Nephron (organoid): Measurements from ENCODE around the gene SNAPC5.
A peak's percentile ranks its signal among the peaks of the same experiment; 100 is the strongest.

Source experiments
- H3K27ac Mint-ChIP-seq, 3 experiments: 2 replicates each; pipeline ENCODE4 v1.8.0; 2020; ENCODE audit warnings: mixed read lengths in 3 of 3, mild to moderate bottlenecking in 2 of 3, moderate library complexity in 1 of 3
- H3K27me3 Mint-ChIP-seq: 2 replicates; pipeline ENCODE4 v1.8.0; 2021; ENCODE audit warnings: low read depth, mild to moderate bottlenecking, moderate library complexity, mixed read lengths
- H3K36me3 Mint-ChIP-seq: 2 replicates; pipeline ENCODE4 v1.8.0; 2020; ENCODE audit warnings: low read depth, mixed read lengths
- H3K4me1 Mint-ChIP-seq: 2 replicates; pipeline ENCODE4 v1.8.0; 2020; ENCODE audit warnings: mixed read lengths
- H3K4me3 Mint-ChIP-seq, 3 experiments: 2 replicates each; pipeline ENCODE4 v1.8.0; 2020; ENCODE audit warnings: mild to moderate bottlenecking in 3 of 3, mixed read lengths in 3 of 3, moderate library complexity in 2 of 3
- H3K9me3 Mint-ChIP-seq: 2 replicates; pipeline ENCODE4 v1.8.0; 2020; ENCODE audit warnings: mixed read lengths
- TF ChIP-seq, protein P1 (sequence below), 3 experiments: fragments of 200-600 bp; sonication (generic); IDR thresholded peaks; one replicate each; pipeline ENCODE4 v1.5.0; 2021; ENCODE audit warnings: antibody characterized with exemption in 3 of 3; ENCODE audit not compliant: unreplicated experiment in 3 of 3

The SNAPC5 gene

DNA sequence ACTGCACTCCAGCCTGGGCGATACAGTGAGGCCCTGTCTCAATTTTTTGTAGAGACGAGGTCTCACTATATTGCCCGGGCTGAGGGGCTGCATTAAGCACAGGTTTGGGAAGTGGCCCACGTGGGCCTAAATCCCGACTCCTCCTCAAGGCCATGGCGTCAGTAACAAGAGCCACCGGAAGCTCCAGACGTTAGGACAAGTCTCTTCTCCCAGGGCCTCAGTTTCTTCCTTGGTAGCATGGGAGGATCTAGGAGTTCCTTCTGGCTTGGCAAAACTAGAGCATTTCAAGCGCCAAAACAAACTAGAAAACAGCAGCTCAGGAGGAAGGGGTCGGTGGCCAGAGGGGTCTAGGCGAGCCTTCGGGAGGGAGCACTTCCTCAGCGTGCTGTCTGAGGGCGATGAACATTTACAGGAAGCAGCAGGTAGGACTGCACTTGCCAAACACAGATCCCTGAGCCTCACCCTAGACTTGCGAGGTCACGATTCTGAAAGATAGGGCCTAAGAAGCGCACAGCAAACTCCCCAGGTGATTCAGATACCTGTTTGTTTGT is 536 bp downstream of the SNAPC5 start:
- TF ChIP-seq, protein P1, sequence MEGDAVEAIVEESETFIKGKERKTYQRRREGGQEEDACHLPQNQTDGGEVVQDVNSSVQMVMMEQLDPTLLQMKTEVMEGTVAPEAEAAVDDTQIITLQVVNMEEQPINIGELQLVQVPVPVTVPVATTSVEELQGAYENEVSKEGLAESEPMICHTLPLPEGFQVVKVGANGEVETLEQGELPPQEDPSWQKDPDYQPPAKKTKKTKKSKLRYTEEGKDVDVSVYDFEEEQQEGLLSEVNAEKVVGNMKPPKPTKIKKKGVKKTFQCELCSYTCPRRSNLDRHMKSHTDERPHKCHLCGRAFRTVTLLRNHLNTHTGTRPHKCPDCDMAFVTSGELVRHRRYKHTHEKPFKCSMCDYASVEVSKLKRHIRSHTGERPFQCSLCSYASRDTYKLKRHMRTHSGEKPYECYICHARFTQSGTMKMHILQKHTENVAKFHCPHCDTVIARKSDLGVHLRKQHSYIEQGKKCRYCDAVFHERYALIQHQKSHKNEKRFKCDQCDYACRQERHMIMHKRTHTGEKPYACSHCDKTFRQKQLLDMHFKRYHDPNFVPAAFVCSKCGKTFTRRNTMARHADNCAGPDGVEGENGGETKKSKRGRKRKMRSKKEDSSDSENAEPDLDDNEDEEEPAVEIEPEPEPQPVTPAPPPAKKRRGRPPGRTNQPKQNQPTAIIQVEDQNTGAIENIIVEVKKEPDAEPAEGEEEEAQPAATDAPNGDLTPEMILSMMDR (IDR thresholded peaks at IDR 0.05; ENCODE audit: unreplicated experiment in 3 of 3) = no peak
- Mint-ChIP-seq H3K9me3 (no peaks in the 10 kb centered on the region), H3K27ac (peak overlapping the region; percentile 62 to 87 (median 72)), H3K27me3 (no peaks in the 10 kb centered on the region), H3K4me3 (peak overlapping the region; percentile 93 to 95 (median 95)), H3K36me3 (peaks cover 67% of the 10 kb centered on the region), H3K4me1 (peaks cover 16% of the 10 kb centered on the region)

DNA sequence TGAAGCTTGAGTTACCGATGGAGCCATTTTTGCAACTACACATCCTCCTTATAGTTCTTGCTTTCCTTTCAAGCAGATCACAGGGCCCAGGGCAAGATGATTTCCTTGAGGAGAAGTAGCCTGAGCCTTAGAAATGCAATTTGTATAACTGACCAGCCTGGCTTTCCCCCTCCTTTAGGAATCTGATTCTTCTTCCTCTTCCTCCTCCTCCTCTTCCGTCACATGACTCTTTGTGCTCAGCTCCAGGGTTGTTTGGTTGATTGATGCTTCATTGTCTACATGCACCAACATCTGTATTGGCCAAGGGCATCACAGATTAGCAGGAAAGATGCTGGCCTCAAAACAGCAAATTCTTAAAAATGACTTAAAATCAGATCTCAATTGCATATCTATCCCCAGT is 3.3 kb downstream of the SNAPC5 start:
- Mint-ChIP-seq H3K27ac (no peak overlapping the region), H3K36me3 (peaks cover 49% of the 10 kb centered on the region), H3K27me3 (no peaks in the 10 kb centered on the region), H3K9me3 (no peaks in the 10 kb centered on the region), H3K4me3 (peak overlapping the region in 1 of 3 experiments; percentile 30), H3K4me1 (peaks cover 11% of the 10 kb centered on the region)
- TF ChIP-seq, protein P1 (IDR thresholded peaks at IDR 0.05; ENCODE audit: unreplicated experiment in 3 of 3) = no peak

DNA sequence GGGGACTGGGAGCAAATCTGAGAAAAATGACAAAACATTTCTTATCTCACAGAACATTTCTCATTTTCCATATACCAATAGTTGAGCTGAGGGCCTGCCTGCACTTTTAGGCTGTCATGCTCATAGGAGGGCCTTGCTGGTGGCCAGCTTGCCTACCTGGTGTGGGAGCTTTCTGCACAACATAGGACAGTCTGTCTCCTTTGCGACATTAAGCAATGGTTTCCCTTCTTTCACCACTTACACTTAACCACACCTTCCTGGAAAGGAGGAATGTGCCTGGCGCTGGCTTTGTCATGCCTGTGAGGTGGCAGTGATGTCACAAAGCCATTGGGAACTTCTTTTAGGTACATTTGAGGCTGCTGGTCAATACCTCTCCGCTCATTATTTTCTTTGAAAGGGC is 5.7 kb downstream of the SNAPC5 start:
- Mint-ChIP-seq H3K9me3 (no peaks in the 10 kb centered on the region), H3K36me3 (peaks cover 49% of the 10 kb centered on the region), H3K4me3 (no peak overlapping the region), H3K4me1 (peaks cover 4% of the 10 kb centered on the region), H3K27me3 (no peaks in the 10 kb centered on the region), H3K27ac (no peak overlapping the region)
- TF ChIP-seq, protein P1 (IDR thresholded peaks at IDR 0.05; ENCODE audit: unreplicated experiment in 3 of 3) = no peak

DNA sequence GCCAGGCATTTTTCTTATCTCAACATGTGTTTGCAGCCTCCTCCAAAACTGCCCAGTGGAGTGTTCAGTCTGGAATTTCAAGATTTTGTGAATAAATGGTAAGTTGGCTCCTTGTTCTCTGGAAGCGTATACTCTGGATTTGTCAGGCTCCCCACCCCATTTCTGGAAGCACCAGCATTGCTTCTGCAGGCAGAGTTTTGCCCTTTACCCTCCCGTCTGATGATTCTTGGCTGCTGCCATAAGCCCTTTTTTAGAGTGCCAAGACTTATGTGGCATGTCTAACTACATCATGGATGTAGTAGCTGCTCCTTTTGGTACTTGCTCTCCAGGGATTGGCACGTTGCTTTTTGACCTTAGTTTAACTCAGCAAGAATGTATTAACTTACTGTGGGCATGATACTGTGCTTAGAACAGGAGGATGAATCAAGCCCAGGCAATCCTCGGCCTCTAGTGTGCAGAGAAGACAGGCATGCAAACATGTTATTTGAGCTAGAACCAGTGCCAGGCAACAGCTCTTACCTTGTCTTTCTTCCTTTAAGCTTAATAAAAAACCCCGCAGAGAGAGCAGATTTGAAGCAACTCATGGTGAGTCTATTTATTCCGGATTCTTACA is 8.3 kb downstream of the SNAPC5 start:
- H3K9me3 Mint-ChIP-seq = no peaks in the 10 kb centered on the region
- H3K4me3 Mint-ChIP-seq = no peak overlapping the region
- H3K27ac Mint-ChIP-seq = no peak overlapping the region
- TF ChIP-seq, protein P1 (IDR thresholded peaks at IDR 0.05; ENCODE audit: unreplicated experiment in 3 of 3) = no peak
- peaks cover 38% of the 10 kb centered on the region for H3K36me3 Mint-ChIP-seq
- H3K4me1 Mint-ChIP-seq = no peaks in the 10 kb centered on the region
- no peaks in the 10 kb centered on the region for H3K27me3 Mint-ChIP-seq

DNA sequence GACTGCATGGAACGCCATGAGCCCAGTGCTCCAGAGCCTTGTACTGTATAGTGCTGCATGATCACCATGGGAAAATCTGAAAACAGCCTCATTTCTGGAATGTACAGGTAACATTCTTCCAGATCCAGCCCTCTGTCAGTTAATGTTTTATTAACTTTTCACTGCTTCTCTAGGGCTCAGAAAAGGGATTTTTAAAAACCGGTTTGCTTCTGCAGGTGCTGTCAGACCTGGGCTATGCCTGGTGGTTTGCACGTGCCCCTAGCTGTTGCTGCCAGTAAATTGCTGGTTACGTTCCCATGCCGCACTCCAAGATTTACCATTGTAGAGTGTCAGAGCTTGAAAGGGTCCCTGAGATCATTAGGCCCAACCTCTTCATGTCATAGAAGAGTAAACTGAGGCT is 9.0 kb downstream of the SNAPC5 start:
- Mint-ChIP-seq H3K27ac (no peak overlapping the region), H3K9me3 (no peaks in the 10 kb centered on the region), H3K4me3 (no peak overlapping the region), H3K27me3 (no peaks in the 10 kb centered on the region), H3K36me3 (peaks cover 34% of the 10 kb centered on the region), H3K4me1 (no peaks in the 10 kb centered on the region)
- TF ChIP-seq, protein P1 (IDR thresholded peaks at IDR 0.05; ENCODE audit: unreplicated experiment in 3 of 3) = no peak

DNA sequence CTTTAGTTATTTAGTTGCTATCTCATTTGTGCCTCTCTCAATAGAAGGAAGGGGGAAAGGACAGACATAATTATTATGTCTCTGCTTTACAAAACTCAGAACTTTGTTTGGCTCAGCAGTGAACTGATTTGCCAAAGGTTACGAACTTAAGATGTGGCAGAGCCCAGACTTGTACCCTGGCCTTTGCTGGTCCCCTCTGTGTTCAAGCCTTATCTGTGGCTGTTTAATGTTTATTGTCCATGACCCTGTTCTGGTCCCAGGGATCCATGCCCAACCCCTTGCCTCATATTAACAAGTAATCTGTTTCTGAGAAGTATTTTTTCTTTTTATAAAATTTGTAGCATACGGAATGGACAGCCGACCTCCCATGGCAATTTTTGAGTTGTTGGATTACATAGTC is 10.7 kb downstream of the SNAPC5 start:
- Mint-ChIP-seq H3K27ac (no peak overlapping the region), H3K9me3 (no peaks in the 10 kb centered on the region), H3K36me3 (peaks cover 35% of the 10 kb centered on the region), H3K4me3 (no peak overlapping the region), H3K27me3 (no peaks in the 10 kb centered on the region), H3K4me1 (no peaks in the 10 kb centered on the region)
- TF ChIP-seq, protein P1 (IDR thresholded peaks at IDR 0.05; ENCODE audit: unreplicated experiment in 3 of 3) = no peak
